Measurements from ENCODE around the gene DHRSX.

The DHRSX gene

DNA sequence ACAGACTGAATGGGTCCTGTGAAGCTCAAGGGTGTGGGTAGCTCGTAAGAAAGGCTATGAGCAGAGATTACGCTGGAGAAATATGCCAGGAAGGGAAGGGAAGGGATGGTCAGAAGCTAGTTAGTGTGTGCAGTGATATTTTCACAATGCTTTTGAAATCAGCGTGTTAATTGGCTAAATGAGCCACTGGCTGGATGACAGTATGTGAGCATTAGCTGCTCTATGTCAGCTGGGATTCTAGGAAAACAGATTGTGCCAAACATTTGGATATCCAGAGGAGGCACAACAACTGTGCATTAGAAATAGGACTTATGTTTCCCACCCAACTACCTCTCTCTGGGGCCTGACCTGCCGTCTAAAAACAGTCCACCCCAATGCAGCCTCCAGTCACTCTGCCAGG, 168.5 kb downstream of the DHRSX start:
- H3K9me3 Mint-ChIP-seq = peaks cover 0 to 2% of the 10 kb centered on the region in 2 donors
- H3K4me3 Mint-ChIP-seq = no peak overlapping the region
- H3K27ac Mint-ChIP-seq = no peak overlapping the region
- ATAC-seq (replicated peaks) (no peak), DNase-seq (no peak)
- peaks cover 3% of the 10 kb centered on the region for H3K36me3 Mint-ChIP-seq (ENCODE audit: insufficient read depth)
- no peaks in the 10 kb centered on the region for H3K4me1 Mint-ChIP-seq (ENCODE audit: low read depth in 2 of 2)
- H3K27me3 Mint-ChIP-seq = no peaks in the 10 kb centered on the region

DNA sequence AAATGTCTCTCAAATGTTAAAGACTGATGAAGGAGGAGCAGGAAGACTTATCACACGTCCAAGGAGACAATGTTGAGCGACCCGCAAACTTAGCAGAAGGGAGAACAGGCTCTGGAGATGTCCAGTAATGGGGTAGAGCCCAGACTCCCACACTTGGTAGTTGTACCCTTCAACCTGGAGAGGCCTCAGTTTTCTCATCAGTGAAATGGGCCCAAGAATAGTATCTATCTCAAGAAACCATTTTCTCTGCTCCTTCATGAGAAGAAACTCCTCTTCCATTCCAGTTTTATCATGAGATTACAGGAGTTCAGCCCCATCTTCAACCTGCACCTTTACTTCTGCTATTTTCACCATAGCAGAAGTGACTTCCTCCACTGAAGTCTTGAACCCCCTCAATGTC, 169.9 kb downstream of the DHRSX start:
- Mint-ChIP-seq H3K27me3 (no peaks in the 10 kb centered on the region), H3K36me3 (ENCODE audit: insufficient read depth) (peaks cover 6% of the 10 kb centered on the region), H3K27ac (no peak overlapping the region), H3K4me3 (no peak overlapping the region), H3K4me1 (ENCODE audit: low read depth in 2 of 2) (no peaks in the 10 kb centered on the region), H3K9me3 (peaks cover 0 to 2% of the 10 kb centered on the region in 2 donors)
- no peak for ATAC-seq (replicated peaks)
- no peak for DNase-seq

DNA sequence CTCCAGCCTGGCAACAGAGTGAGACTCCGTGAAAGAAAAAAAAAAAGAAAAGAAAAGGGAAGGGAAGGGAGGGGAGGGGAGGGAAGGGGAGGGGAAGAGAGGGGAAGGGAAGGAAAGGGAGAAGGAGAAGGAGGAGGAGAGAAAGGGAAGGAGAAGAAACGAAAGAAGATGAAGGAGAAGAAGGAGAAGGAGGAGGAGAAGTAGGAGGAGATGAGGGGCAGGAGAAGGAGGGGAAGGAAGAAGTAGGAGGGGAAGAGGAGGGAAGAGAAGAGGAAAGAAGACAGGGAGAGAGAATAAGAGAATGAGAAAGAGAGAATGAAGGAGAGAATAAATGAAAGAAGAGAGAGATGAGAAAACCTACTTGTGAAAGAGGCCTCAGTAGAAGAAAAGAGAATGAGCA, 170.3 kb downstream of the DHRSX start:
- ATAC-seq (replicated peaks) (no peak), DNase-seq (no peak)
- Mint-ChIP-seq H3K4me1 (ENCODE audit: low read depth in 2 of 2) (no peaks in the 10 kb centered on the region), H3K4me3 (no peak overlapping the region), H3K27me3 (no peaks in the 10 kb centered on the region), H3K27ac (no peak overlapping the region), H3K36me3 (ENCODE audit: insufficient read depth) (peaks cover 6% of the 10 kb centered on the region), H3K9me3 (peaks cover 0 to 4% of the 10 kb centered on the region in 2 donors)

DNA sequence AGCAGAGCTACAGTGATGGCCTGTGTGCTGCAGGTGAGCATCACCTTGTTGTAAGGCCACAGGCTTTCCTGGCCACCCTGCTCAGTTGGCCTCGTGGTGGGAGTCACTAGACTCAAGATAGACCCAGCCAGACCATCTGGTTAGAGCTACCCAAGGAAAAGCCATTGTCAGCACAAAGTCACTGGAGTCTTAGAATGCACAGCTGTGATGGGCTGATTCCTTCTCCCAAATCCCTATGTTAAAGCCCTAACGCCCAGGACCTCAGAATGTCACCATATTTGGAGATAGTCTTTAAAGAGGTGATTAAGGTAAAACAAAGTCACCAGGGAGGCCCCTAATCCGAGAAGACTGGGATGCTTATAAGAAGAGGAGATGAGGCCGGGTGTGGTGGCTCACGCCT, 173.4 kb downstream of the DHRSX start:
- DNase-seq (no peak), ATAC-seq (replicated peaks) (no peak)
- Mint-ChIP-seq H3K27ac (no peak overlapping the region), H3K27me3 (no peaks in the 10 kb centered on the region), H3K4me3 (no peak overlapping the region), H3K36me3 (ENCODE audit: insufficient read depth) (peaks cover 13% of the 10 kb centered on the region), H3K9me3 (peaks cover 4 to 6% of the 10 kb centered on the region in 2 donors), H3K4me1 (ENCODE audit: low read depth in 2 of 2) (peaks cover 0 to 3% of the 10 kb centered on the region in 2 donors)

DNA sequence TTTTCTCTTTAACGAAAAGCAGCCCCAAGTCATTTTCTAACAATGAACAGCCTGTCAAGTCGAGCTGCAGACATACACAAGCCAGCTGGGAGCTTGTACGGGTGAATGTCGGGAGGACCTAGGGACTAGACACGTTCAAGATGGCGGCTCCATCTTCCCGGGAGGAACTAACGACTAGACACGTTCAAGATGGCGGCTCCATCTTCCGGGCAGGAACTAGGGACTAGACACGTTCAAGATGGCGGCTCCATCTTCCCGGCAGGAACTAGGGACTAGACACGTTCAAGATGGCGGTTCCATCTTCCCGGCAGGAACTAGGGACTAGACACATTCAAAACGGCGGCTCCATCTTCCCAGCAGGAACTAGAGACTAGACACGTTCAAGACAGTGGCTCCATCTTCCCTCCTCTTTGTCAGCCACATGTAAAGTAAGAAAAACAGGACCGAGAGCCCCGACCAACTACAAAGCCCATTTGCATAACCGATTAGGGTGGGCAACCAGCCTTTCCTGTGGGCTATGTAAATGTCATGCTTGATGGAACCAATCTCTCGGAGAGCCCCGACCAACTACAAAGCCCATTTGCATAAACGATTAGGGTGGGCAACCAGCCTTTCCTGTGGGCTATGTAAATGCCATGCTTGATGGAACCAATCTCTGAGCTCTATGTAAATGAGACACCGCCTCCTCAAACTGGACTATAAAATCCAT, 175.5 kb downstream of the DHRSX start:
- H3K4me3 Mint-ChIP-seq = peak overlapping the region; percentile 62 to 83

DNA sequence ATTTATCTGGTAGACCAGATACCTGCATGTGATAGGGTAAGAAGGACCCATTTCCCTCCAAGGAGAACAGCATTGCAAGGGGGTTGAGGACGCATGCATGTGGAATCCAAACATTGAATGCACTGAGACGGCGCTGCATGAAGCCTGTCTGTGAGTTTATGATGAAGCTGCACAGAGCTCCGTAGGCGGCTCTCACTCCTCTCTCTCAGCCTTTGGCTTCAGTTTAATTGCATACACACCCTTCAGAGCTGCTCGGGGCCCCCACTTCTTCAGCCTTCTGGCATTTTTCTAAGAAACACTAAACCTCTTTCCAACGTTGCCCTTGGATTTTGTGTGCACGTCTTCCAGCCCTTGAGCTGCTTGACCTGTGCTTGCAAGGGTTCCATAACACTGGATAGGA, 176.6 kb downstream of the DHRSX start:
- DNase-seq (no peak), ATAC-seq (replicated peaks) (no peak)
- Mint-ChIP-seq H3K27ac (peak overlapping the region in 1 of 2 donors; percentile 79), H3K36me3 (ENCODE audit: insufficient read depth) (peaks cover 17% of the 10 kb centered on the region), H3K9me3 (peaks cover 4 to 6% of the 10 kb centered on the region in 2 donors), H3K27me3 (no peaks in the 10 kb centered on the region), H3K4me1 (ENCODE audit: low read depth in 2 of 2) (peaks cover 0 to 3% of the 10 kb centered on the region in 2 donors), H3K4me3 (peak overlapping the region in 1 of 2 donors; percentile 83)

More for the DNA sequence above, 175.5 kb downstream of the DHRSX start:
- ATAC-seq (replicated peaks) (no peak), DNase-seq (peak in 1 of 3 experiments; percentile 11)
- Mint-ChIP-seq H3K27me3 (no peaks in the 10 kb centered on the region), H3K9me3 (peaks cover 4 to 6% of the 10 kb centered on the region in 2 donors), H3K27ac (peak overlapping the region in 1 of 2 donors; percentile 79), H3K4me1 (ENCODE audit: low read depth in 2 of 2) (peaks cover 0 to 3% of the 10 kb centered on the region in 2 donors), H3K36me3 (ENCODE audit: insufficient read depth) (peaks cover 13% of the 10 kb centered on the region)

DNA sequence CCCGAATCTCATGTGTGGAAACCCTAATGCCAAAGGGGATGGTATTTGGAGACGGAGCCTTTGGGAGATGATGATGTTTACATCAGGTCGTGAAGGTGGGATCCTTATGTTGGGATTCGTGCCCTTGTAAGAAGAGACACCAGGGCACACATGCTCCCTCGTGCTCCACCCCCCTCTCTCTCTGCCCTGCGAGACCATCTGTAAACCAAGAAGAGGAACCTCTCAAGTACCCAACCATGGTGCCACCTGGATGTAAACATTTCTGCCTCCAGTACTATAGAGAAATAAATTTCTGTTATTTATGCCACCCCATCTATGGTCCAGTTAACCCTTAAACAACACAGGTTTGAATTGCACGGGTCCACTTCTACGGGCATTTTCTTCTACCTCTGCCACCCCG, 179.4 kb downstream of the DHRSX start:
- no peaks in the 10 kb centered on the region for H3K27me3 Mint-ChIP-seq

DNA sequence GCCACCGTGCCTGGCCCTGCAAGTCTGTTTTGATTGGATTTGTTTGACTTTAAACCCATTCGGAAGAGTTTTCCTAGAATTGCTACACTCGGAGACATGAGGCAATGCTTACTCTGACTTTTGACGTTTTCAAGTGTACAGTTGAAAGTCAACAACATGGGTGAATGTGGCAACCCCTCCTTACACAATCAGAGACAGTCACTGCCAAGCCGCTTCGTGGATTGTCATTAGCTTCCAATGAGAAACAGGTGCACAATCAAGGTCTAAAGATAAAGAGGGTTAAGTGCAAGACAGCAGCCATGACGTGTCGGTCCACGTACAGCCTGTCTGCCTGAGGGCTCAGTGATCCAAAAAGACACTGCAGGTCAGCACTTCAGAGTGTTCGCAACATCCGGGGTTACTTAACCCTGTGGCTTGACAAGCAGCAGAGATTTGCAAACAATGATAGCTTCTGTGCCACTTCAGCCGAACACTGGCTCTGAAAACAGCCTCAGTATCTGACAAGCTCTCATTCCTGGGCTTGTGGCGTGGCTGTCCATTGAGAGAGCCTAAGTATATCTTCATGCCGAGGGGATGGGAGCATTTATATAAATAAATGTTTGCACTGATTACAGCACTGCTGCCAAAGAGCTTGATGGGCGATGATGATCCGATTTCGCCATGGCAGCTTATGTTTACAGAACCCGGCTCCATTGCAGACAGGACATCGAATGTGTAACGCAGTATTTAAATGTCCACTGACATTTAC, 180.0 kb downstream of the DHRSX start:
- ATAC-seq (replicated peaks) (no peak), DNase-seq (no peak)
- Mint-ChIP-seq H3K4me1 (ENCODE audit: low read depth in 2 of 2) (peaks cover 0 to 3% of the 10 kb centered on the region in 2 donors), H3K36me3 (ENCODE audit: insufficient read depth) (peaks cover 10% of the 10 kb centered on the region), H3K27ac (peak overlapping the region in 1 of 2 donors; percentile 11), H3K9me3 (peaks cover 3 to 6% of the 10 kb centered on the region in 2 donors), H3K27me3 (no peaks in the 10 kb centered on the region), H3K4me3 (no peak overlapping the region)

More for the DNA sequence above, 179.4 kb downstream of the DHRSX start:
- peaks cover 10% of the 10 kb centered on the region for H3K36me3 Mint-ChIP-seq (ENCODE audit: insufficient read depth)
- H3K4me1 Mint-ChIP-seq (ENCODE audit: low read depth in 2 of 2) = peaks cover 0 to 3% of the 10 kb centered on the region in 2 donors
- H3K9me3 Mint-ChIP-seq = peaks cover 4 to 6% of the 10 kb centered on the region in 2 donors
- ATAC-seq (replicated peaks) (no peak), DNase-seq (no peak)
- H3K27ac Mint-ChIP-seq = peak overlapping the region in 1 of 2 donors; percentile 11
- H3K4me3 Mint-ChIP-seq = no peak overlapping the region

DNA sequence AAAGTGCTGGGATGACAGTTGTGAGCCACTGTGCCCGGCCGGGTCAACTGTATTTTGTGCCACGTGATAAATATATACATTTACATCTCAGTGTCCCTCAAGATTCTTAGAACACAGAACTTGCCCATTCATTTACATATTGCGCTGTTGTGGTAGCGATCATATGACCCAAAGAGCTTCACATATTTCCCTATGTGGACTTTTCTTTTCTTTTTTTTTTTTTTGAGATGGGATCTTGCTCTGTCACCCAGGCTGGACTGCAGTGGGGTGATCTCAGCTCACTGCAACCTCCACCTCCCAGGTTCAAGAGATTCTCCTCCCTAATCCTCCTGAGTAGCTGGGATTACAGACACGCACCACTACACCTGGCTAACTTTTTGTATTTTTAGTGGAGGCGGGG, 180.7 kb downstream of the DHRSX start:
- ATAC-seq (replicated peaks) (no peak), DNase-seq (no peak)
- no peak overlapping the region for H3K4me3 Mint-ChIP-seq
- peaks cover 0 to 3% of the 10 kb centered on the region in 2 donors for H3K4me1 Mint-ChIP-seq (ENCODE audit: low read depth in 2 of 2)
- H3K27ac Mint-ChIP-seq = no peak overlapping the region
- peaks cover 10% of the 10 kb centered on the region for H3K36me3 Mint-ChIP-seq (ENCODE audit: insufficient read depth)
- no peaks in the 10 kb centered on the region for H3K27me3 Mint-ChIP-seq
- peaks cover 0 to 6% of the 10 kb centered on the region in 2 donors for H3K9me3 Mint-ChIP-seq

DNA sequence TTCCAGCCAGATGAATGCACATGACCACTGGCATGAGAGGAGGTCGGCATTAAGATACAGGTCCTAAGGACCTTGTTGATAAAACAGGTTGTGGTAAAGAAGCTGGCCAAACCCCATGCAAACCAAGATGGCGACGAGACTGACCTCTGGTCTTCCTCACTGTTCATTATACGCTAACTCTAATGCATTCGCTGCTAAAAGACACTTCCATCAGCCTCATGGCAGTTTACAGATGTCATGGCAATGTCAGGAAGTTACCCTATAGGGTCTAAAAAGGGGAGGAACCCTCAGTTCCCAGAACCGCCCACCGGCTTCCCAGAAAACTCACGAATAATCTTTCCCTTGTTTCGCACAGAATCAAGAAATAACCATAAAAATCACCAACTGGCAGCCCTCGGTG, 182.4 kb downstream of the DHRSX start:
- no peak overlapping the region for H3K27ac Mint-ChIP-seq
- DNase-seq (no peak), ATAC-seq (replicated peaks) (no peak)
- no peaks in the 10 kb centered on the region for H3K9me3 Mint-ChIP-seq
- peaks cover 8% of the 10 kb centered on the region for H3K36me3 Mint-ChIP-seq (ENCODE audit: insufficient read depth)
- no peaks in the 10 kb centered on the region for H3K27me3 Mint-ChIP-seq
- no peak overlapping the region for H3K4me3 Mint-ChIP-seq
- no peaks in the 10 kb centered on the region for H3K4me1 Mint-ChIP-seq (ENCODE audit: low read depth in 2 of 2)

DNA sequence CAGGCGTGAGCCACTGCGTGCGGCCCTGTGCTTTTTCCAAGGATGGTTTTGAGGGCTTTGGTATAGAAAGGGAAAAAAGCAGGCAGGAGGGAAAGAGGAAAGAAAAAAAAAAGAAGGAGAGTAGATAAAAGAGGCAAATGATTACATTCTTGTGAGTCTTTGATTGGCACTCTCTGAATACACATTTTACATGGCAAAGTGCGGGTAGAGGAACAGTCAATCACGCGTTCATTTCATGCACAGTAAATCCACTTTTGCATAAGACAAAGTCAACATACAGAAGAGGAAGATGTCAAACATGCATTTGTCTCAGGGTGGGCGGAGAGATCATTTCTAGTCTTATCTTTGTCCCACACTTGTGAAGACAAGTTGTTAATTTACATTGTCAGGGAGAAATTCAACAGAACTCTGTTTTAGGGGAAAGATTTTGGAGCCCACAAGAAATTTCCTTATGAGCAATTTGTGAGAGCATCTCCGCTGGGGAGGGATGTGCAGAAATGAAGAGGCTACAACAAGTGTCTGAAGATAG, 183.2 kb downstream of the DHRSX start:
- DNase-seq = no peak
- no peaks in the 10 kb centered on the region for H3K9me3 Mint-ChIP-seq
- no peak overlapping the region for H3K4me3 Mint-ChIP-seq
- H3K27ac Mint-ChIP-seq = no peak overlapping the region
- ATAC-seq (replicated peaks) = no peak
- H3K4me1 Mint-ChIP-seq (ENCODE audit: low read depth in 2 of 2) = no peaks in the 10 kb centered on the region
- no peaks in the 10 kb centered on the region for H3K27me3 Mint-ChIP-seq
- peaks cover 4% of the 10 kb centered on the region for H3K36me3 Mint-ChIP-seq (ENCODE audit: insufficient read depth)

DNA sequence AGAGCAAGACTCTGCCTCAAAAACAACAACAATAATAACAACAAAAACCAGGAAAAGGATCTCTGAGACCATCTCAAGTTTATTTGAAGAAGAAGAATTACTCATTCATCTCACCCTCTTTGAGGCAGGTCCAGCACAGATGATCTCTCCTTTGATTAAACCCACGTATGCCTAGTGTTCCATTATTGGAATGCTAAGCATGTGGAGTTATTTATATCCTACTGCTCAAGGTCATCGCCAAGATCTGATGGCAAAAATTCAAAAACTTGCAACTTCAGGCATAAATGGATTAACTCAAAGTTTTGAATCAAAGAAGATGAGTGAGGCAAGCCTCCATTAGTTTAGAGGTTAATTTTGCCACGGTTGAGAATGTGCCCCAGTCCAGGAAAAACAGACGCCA, 184.2 kb downstream of the DHRSX start:
- H3K4me3 Mint-ChIP-seq = no peak overlapping the region
- H3K36me3 Mint-ChIP-seq (ENCODE audit: insufficient read depth) = peaks cover 4% of the 10 kb centered on the region
- ATAC-seq (replicated peaks) = no peak

DNA sequence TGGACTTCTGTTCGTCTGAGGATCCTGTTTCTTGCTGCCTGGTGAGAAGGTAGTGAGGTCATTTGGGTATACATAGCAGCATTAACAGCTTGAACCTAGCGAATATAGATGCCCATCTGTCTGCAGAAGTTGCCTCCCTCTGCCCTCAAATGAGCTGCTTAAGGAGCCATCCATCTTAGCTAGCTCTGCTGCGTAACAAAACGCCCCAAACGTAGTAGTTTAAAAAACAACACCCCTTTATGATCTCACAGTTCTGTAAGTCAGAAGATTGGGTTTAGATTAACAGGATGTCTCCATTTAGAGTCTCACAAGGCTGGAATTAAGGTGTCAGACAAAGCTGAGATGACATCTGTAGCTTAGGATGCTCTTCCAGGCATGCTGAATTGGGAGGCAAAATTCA, 185.3 kb downstream of the DHRSX start:
- ATAC-seq (replicated peaks) (no peak), DNase-seq (no peak)
- H3K27ac Mint-ChIP-seq = no peak overlapping the region
- H3K4me3 Mint-ChIP-seq = no peak overlapping the region
- peaks cover 0 to 6% of the 10 kb centered on the region in 2 donors for H3K9me3 Mint-ChIP-seq
- peaks cover 4% of the 10 kb centered on the region for H3K36me3 Mint-ChIP-seq (ENCODE audit: insufficient read depth)
- H3K4me1 Mint-ChIP-seq (ENCODE audit: low read depth in 2 of 2) = peaks cover 0 to 5% of the 10 kb centered on the region in 2 donors
- no peaks in the 10 kb centered on the region for H3K27me3 Mint-ChIP-seq

More for the DNA sequence above, 184.2 kb downstream of the DHRSX start:
- H3K4me1 Mint-ChIP-seq (ENCODE audit: low read depth in 2 of 2) = no peaks in the 10 kb centered on the region
- no peaks in the 10 kb centered on the region for H3K27me3 Mint-ChIP-seq
- no peak overlapping the region for H3K27ac Mint-ChIP-seq
- peaks cover 0 to 2% of the 10 kb centered on the region in 2 donors for H3K9me3 Mint-ChIP-seq
- DNase-seq = no peak

Data from effector memory CD8-positive, alpha-beta T cell (primary cell).